Brain microvascular endothelial cell (primary cell): ENCODE data around the gene ADPRS.

Experiments
- DNase-seq: peaks from one replicate; pipeline ENCODE4 v3.0.0-alpha.2; 2020
- H3K27ac ChIP-seq: fragments of 250-450 bp; sonication (Bioruptor Pico); 2 replicates; pipeline ENCODE4 v1.5.1; 2020; ENCODE audit warnings: mild to moderate bottlenecking, moderate library complexity
- H3K27me3 ChIP-seq: fragments of 250-450 bp; sonication (Bioruptor Pico); replicated peaks from 2 replicates; pipeline ENCODE4 v1.5.1; 2020; ENCODE audit warnings: mild to moderate bottlenecking
- H3K36me3 ChIP-seq: fragments of 250-450 bp; sonication (Bioruptor Pico); replicated peaks from 2 replicates; pipeline ENCODE4 v1.5.1; 2020; ENCODE audit warnings: mild to moderate bottlenecking
- H3K4me3 ChIP-seq: 2 replicates; pipeline ENCODE4 v1.5.1; 2011; ENCODE audit warnings: low read depth, mild to moderate bottlenecking, control low read depth, low read length, moderate library complexity
- CTCF ChIP-seq: IDR thresholded peaks from 2 replicates; pipeline ENCODE4 v1.5.1; 2011; ENCODE audit warnings: low read depth, mild to moderate bottlenecking, moderate library complexity, low read length, control low read depth, inconsistent platforms; ENCODE audit errors: missing control alignments
- in situ Hi-C: cut with HindIII; loops from 2 replicates; pipeline ENCODE4 v1.10.0; 2017; ENCODE audit warnings: low sequenced_read_pairs, low pct_ligation_motif_present

The ADPRS gene

GRCh38 chr1:36137226-36137625, 48.5 kb downstream of the ADPRS start:
- in situ Hi-C loops, result loop anchor here (10.0 kb wide), 1 partner anchor 148 kb away; no protein-coding TSS in a partner anchor
- no peak overlapping the region for H3K4me3 ChIP-seq
- peaks cover 18% of the 10 kb centered on the region for H3K36me3 ChIP-seq
- H3K27me3 ChIP-seq, result no peaks in the 10 kb centered on the region
- TF ChIP-seq CTCF, result no peak
- H3K27ac ChIP-seq, result no peak overlapping the region
- no peak for DNase-seq

GRCh38 chr1:36137776-36138175, 49.1 kb downstream of the ADPRS start:
- in situ Hi-C loops, result loop anchor here (10.0 kb wide), 1 partner anchor 147 kb away; no protein-coding TSS in a partner anchor
- no peak overlapping the region for H3K4me3 ChIP-seq
- peaks cover 18% of the 10 kb centered on the region for H3K36me3 ChIP-seq
- no peak for TF ChIP-seq CTCF
- H3K27me3 ChIP-seq, result no peaks in the 10 kb centered on the region
- DNase-seq, result no peak
- no peak overlapping the region for H3K27ac ChIP-seq

GRCh38 chr1:36139521-36139920, 50.8 kb downstream of the ADPRS start:
- no peak for TF ChIP-seq CTCF
- Histone ChIP-seq H3K27me3 (no peaks in the 10 kb centered on the region), H3K36me3 (peaks cover 23% of the 10 kb centered on the region), H3K4me3 (no peak overlapping the region), H3K27ac (no peak overlapping the region)
- no peak for DNase-seq
- in situ Hi-C loops, result loop anchor here (10.0 kb wide), 1 partner anchor 145 kb away; no protein-coding TSS in a partner anchor

GRCh38 chr1:36142121-36142520, 53.4 kb downstream of the ADPRS start:
- Histone ChIP-seq H3K27ac (no peak overlapping the region), H3K4me3 (no peak overlapping the region), H3K27me3 (no peaks in the 10 kb centered on the region), H3K36me3 (peaks cover 19% of the 10 kb centered on the region)
- no peak for TF ChIP-seq CTCF
- in situ Hi-C loops, result no loop called here
- DNase-seq, result no peak

- Histone ChIP-seq H3K27ac (no peak overlapping the region), H3K4me3 (no peak overlapping the region), H3K36me3 (peaks cover 6% of the 10 kb centered on the region), H3K27me3 (no peaks in the 10 kb centered on the region)
- no peak for TF ChIP-seq CTCF
- DNase-seq, result no peak
- in situ Hi-C loops, result no loop called here
These were observed 54.7 kb downstream of the ADPRS start for GRCh38 chr1:36143424-36143823.
